Activated CD4-positive, alpha-beta memory T cell treated with anti-CD3 and anti-CD28 coated beads for 36 hours (primary cell): ENCODE data around the gene PAPLN. TPM values are rescaled to one million over a fixed set of nuclear protein-coding genes. Genes with fewer than 3 reads are reported as not detected.

ENCODE experiments used
- CTCF ChIA-PET: fragments of 350-600 bp; sonication (Branson Sonifier 250); formaldehyde crosslinking; loops from one replicate; lab custom pipeline; 2021; ENCODE audit warnings: antibody characterized with exemption, inconsistent platforms; lab: Charles Lee
- POLR2A ChIA-PET: fragments of 350-600 bp; sonication (Branson Sonifier 250); formaldehyde crosslinking; loops from one replicate; lab custom pipeline; 2021; ENCODE audit warnings: antibody characterized with exemption; lab: Charles Lee
- DNase-seq: peaks from one replicate; pipeline ENCODE4 v3.0.0-alpha.2; 2020
- H3K27ac Mint-ChIP-seq: one replicate; pipeline ENCODE4 v1.8.0; 2021; ENCODE audit warnings: mixed read lengths
- H3K27me3 Mint-ChIP-seq: one replicate; pipeline ENCODE4 v1.8.0; 2021; ENCODE audit warnings: mixed read lengths
- H3K36me3 Mint-ChIP-seq: one replicate; pipeline ENCODE4 v1.8.0; 2021; ENCODE audit warnings: mixed read lengths
- H3K4me1 Mint-ChIP-seq: one replicate; pipeline ENCODE4 v1.8.0; 2021; ENCODE audit warnings: low read depth, mixed read lengths
- H3K4me3 Mint-ChIP-seq: one replicate; pipeline ENCODE4 v1.8.0; 2021; ENCODE audit warnings: mild to moderate bottlenecking, mixed read lengths
- H3K9me3 Mint-ChIP-seq: one replicate; pipeline ENCODE4 v1.8.0; 2021; ENCODE audit warnings: mixed read lengths
- intact Hi-C: fragments of 100-400 bp; cut with micrococcal nuclease; formaldehyde crosslinking; loops from one replicate; pipeline ENCODE4 v1.15.1; 2023
- total RNA-seq, 2 experiments: library from RNA; stranded (reverse); gene quantifications; one replicate each; pipeline ENCODE4 v1.2.3, GENCODE V29; 2021

Gene PAPLN
- total RNA-seq, 2 experiments from 2014 or later = 0.62 to 0.65 TPM

DNA sequence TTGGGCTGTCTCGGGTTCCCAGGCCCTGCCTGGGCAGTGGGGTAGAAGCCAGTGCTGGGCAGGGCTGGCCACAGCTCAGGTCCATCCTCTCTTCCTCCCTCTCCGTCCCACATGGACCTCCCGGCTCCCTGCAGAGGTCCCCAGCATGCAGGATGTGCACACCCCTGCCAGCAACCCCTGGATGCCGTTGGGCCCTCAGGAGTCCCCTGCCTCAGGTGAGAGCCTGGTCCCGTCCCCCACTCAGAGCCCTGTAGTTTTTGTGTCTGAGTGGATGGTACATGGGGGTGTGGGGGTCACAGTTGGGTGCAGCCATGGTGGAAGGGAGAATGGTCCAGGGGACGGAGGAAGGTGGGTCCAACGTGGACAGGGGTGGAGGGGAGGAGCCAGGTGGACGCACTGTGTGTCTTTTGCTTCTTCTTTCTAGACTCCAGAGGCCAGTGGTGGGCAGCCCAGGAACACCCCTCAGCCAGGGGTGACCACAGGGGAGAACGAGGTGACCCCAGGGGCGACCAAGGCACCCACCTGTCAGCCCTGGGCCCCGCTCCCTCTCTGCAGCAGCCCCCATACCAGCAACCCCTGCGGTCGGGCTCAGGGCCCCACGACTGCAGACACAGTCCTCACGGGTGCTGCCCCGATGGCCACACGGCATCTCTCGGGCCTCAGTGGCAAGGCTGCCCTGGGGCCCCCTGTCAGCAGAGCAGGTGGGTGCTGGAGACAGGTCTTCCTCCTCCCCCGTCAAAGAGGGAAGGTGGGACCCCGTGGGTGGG is 21.7 kb downstream of the PAPLN start:
- Mint-ChIP-seq H3K27ac (no peak overlapping the region), H3K4me1 (peaks cover 5% of the 10 kb centered on the region), H3K27me3 (no peaks in the 10 kb centered on the region), H3K36me3 (no peaks in the 10 kb centered on the region), H3K9me3 (no peaks in the 10 kb centered on the region), H3K4me3 (no peak overlapping the region)
- intact Hi-C loops = no loop called here
- ChIA-PET CTCF (interaction anchor here (1.0 kb wide), 1 partner anchor 86 kb away, joined by 3 read pairs; no protein-coding TSS in a partner anchor), POLR2A (no interaction called here)
- no peak for DNase-seq

DNA sequence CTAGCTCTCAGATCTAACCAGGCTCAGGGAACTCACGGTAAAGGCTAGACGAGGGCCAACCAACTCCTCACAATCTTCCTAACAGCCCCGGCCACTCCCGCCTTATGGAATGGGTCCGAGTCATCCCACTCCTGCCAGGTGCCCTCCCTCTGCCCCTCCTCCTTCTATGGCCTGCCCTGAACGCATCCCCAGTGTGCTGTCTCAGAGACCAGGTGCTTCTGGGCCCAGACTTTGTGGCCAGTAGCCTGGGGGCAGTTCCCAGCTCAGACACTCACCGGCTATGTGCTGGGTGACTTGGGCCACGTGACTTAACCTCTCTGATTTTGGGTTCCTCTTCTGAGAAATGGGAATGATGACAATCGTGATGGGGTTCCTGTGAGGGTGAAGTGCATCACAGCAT is 22.5 kb downstream of the PAPLN start:
- ChIA-PET CTCF (no interaction called here), POLR2A (no interaction called here)
- H3K36me3 Mint-ChIP-seq = no peaks in the 10 kb centered on the region
- H3K27ac Mint-ChIP-seq = no peak overlapping the region
- no peak for DNase-seq
- no peaks in the 10 kb centered on the region for H3K9me3 Mint-ChIP-seq
- H3K27me3 Mint-ChIP-seq = no peaks in the 10 kb centered on the region
- intact Hi-C loops = no loop called here
- no peak overlapping the region for H3K4me3 Mint-ChIP-seq
- peaks cover 5% of the 10 kb centered on the region for H3K4me1 Mint-ChIP-seq

DNA sequence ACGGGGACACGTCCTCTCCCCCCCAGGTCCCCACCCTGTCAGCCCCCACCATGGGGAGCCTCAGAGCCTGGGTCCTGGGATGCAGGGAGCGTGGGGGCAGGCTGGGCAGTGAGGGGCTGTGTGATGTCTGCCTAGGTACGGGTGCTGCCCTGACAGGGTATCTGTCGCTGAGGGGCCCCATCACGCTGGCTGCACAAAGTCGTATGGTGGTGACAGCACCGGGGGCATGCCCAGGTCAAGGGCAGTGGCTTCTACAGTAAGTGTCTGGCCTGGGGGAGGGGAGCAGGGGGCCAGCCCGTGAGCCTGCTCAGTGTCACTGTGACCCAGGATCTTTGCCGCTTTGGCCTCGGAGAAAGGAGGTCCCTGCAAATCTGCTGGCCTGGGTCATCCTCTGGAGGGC is 23.3 kb downstream of the PAPLN start:
- H3K4me1 Mint-ChIP-seq = peaks cover 5% of the 10 kb centered on the region
- intact Hi-C loops = no loop called here
- no peaks in the 10 kb centered on the region for H3K36me3 Mint-ChIP-seq
- no peak overlapping the region for H3K4me3 Mint-ChIP-seq
- no peak for DNase-seq
- CTCF ChIA-PET = no interaction called here
- no peaks in the 10 kb centered on the region for H3K27me3 Mint-ChIP-seq
- H3K9me3 Mint-ChIP-seq = no peaks in the 10 kb centered on the region
- POLR2A ChIA-PET = no interaction called here
- H3K27ac Mint-ChIP-seq = no peak overlapping the region

DNA sequence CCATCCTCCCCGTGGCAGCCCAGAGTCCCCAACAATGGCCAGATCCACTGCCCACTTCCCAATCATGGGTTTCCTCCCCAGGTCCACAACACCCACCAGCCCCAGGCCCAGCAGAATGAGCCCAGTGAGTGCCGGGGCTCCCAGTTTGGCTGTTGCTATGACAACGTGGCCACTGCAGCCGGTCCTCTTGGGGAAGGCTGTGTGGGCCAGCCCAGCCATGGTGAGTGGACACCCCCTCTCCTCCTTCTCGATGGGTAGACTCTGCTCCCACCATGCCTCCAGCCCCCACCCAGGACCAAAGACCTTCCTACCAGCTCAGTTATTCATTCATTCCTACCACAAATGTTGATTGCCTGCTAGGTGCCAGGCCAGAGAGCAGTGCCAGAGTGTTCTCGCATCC is 23.8 kb downstream of the PAPLN start:
- Mint-ChIP-seq H3K4me3 (no peak overlapping the region), H3K4me1 (peaks cover 5% of the 10 kb centered on the region), H3K27me3 (no peaks in the 10 kb centered on the region), H3K36me3 (no peaks in the 10 kb centered on the region), H3K9me3 (no peaks in the 10 kb centered on the region), H3K27ac (no peak overlapping the region)
- no peak for DNase-seq
- ChIA-PET POLR2A (no interaction called here), CTCF (no interaction called here)
- intact Hi-C loops = no loop called here

DNA sequence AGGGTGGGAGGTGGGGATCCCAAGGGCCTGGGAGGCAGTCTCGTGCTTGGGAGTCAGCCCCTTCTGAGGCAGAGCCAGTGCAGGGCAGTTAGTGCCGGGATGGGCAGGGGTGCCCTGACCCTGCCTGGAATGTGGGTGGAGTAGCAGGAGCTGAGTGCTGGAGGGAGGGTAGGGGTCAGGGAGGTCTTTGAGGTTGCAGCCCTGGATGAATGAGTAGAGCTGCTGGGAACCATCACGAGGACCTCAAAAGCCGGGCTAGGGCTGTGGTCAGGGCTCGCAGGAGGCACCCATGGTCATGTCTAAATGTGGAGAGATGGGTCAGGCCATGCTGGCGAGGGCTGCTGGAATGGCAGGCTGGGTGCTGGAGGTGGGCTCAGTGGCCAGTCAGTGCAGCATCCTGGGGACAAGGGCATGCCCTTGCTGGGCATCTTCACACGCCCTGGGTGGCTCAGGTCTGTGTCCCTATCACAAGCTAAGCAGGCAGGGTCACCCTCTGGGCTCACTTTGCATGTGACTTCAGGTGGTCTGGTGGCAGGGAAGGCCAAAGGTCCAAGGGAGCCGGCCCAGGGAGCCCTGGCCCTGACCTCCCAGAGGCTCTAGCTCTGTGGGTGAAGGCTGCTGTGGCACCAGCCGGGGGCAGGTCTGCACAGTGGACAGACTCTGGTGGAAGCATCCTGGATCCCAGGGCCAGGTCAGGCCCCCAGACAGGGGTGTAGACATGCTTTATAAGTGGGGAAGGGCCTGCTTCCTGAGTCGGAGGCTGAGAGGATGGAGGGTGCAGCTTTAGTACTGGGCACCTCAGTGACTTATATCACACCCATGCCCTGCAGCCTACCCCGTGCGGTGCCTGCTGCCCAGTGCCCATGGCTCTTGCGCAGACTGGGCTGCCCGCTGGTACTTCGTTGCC is 24.5 kb downstream of the PAPLN start:
- Mint-ChIP-seq H3K4me1 (peaks cover 5% of the 10 kb centered on the region), H3K9me3 (no peaks in the 10 kb centered on the region), H3K27me3 (no peaks in the 10 kb centered on the region), H3K36me3 (no peaks in the 10 kb centered on the region), H3K4me3 (no peak overlapping the region), H3K27ac (no peak overlapping the region)
- ChIA-PET CTCF (no interaction called here), POLR2A (no interaction called here)
- no peak for DNase-seq
- intact Hi-C loops = no loop called here

DNA sequence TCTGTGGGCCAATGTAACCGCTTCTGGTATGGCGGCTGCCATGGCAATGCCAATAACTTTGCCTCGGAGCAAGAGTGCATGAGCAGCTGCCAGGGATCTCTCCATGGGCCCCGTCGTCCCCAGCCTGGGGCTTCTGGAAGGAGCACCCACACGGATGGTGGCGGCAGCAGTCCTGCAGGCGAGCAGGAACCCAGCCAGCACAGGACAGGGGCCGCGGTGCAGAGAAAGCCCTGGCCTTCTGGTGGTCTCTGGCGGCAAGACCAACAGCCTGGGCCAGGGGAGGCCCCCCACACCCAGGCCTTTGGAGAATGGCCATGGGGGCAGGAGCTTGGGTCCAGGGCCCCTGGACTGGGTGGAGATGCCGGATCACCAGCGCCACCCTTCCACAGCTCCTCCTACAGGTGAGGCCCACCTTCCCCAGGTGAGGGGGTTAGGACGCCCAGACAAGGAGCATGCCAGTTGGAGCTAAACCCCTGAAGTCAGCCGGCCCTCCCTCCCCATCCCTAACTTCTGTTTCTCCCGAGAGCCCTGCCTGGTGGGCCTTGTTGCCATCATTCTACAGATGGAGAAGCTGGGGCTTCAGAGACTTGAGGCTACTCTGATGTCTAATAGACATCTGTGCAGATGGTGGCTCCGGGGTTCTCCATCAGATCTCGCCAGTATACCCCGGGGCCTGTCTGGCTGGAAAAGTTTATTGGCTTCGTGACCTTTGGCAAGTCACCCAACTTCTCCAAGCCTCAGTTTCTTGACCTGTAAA is 25.3 kb downstream of the PAPLN start:
- H3K4me3 Mint-ChIP-seq = no peak overlapping the region
- peaks cover 5% of the 10 kb centered on the region for H3K4me1 Mint-ChIP-seq
- CTCF ChIA-PET = interaction anchor here (1.0 kb wide), 1 partner anchor 209 kb away, joined by 3 read pairs; no protein-coding TSS in a partner anchor
- H3K36me3 Mint-ChIP-seq = no peaks in the 10 kb centered on the region
- intact Hi-C loops = no loop called here
- no peaks in the 10 kb centered on the region for H3K27me3 Mint-ChIP-seq
- no peaks in the 10 kb centered on the region for H3K9me3 Mint-ChIP-seq
- DNase-seq = no peak
- no peak overlapping the region for H3K27ac Mint-ChIP-seq
- POLR2A ChIA-PET = no interaction called here

DNA sequence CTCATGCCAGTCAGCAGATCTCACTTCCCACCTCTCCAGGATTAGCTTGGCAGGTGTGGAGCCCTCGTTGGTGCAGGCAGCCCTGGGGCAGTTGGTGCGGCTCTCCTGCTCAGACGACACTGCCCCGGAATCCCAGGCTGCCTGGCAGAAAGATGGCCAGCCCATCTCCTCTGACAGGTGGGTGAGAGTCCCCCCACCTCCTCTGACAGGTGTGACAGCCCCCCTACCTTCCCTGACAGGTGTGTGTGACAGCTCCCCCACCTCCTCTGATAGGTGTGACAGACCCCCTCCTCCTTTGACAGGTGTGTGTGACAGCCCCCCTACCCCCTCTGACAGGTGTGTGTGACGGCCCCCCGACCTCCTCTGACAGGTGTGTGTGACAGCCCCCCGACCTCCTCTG is 26.3 kb downstream of the PAPLN start:
- DNase-seq = no peak

DNA sequence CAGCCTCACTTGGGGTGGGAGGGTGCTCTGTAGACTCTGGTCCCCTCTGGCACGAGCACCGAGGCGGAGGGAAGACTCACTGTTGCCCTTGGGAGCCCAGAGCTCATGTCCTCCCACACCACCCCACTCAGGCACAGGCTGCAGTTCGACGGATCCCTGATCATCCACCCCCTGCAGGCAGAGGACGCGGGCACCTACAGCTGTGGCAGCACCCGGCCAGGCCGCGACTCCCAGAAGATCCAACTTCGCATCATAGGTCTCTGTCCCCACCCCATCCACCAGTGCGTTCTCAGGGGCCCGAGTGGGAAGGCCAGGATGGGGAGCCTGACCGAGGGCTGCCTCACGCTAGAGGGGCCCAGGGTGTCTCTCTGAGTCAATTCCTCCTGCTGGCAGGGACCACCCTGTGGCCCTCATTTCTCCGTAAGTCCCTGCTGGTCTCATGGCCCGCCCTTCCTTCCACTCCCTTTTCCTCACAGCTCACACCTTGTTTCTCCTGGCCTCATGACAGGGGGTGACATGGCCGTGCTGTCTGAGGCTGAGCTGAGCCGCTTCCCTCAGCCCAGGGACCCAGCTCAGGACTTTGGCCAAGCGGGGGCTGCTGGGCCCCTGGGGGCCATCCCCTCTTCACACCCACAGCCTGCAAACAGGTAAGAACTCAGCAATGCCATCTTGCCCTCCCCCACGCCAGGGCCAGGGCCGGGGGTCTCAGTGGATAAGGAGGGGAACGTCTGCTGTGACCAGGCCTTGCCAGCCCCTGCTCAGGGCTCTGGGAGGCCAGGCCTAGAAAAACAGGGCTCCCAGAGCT is 27.0 kb downstream of the PAPLN start:
- intact Hi-C loops = no loop called here
- H3K4me1 Mint-ChIP-seq = no peaks in the 10 kb centered on the region
- H3K36me3 Mint-ChIP-seq = no peaks in the 10 kb centered on the region
- H3K9me3 Mint-ChIP-seq = no peaks in the 10 kb centered on the region
- ChIA-PET CTCF (interaction anchor here (0.9 kb wide), 1 partner anchor 31 kb away, joined by 3 read pairs; no protein-coding TSS in a partner anchor), POLR2A (no interaction called here)
- no peak overlapping the region for H3K27ac Mint-ChIP-seq
- no peak for DNase-seq
- no peaks in the 10 kb centered on the region for H3K27me3 Mint-ChIP-seq
- no peak overlapping the region for H3K4me3 Mint-ChIP-seq

More for the DNA sequence above, 26.3 kb downstream of the PAPLN start:
- Mint-ChIP-seq H3K9me3 (no peaks in the 10 kb centered on the region), H3K4me1 (no peaks in the 10 kb centered on the region), H3K27ac (no peak overlapping the region), H3K27me3 (no peaks in the 10 kb centered on the region), H3K4me3 (no peak overlapping the region), H3K36me3 (no peaks in the 10 kb centered on the region)
- intact Hi-C loops = no loop called here
- ChIA-PET CTCF (no interaction called here), POLR2A (no interaction called here)

DNA sequence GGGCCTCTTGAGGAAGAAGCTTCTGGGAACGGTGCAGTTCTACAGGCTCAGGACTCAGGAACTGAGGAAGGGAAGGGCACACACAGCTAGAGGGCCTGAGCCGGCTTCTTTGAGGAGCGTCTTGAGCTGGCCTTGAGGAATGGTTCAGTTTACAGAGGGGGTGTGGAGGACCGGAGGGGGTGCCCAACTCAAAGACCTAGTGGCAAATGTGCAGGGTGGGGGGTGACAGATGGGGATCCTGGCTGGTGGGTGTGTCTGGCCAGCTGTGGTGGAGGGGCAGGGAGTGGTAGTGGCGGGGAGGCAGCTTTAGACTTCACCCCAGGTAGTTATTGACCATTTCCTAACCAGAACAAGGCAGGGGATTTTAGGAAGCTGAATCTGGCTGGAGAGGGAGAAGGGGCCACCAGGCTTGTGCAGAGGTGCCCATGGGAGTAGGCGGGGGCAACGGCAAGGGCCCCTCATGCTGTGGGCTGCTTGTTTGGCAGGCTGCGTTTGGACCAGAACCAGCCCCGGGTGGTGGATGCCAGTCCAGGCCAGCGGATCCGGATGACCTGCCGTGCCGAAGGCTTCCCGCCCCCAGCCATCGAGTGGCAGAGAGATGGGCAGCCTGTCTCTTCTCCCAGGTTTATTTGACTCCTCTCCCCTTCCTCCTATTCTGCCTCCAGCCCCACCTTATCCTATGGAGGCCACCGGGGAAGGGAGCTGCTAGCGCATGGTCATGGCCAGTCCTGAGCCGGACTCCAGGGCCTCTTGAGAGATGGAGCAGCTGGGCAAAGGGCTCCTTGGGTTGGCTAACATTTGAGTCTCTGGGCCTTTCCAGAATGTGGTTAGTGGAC is 27.8 kb downstream of the PAPLN start:
- no peak overlapping the region for H3K27ac Mint-ChIP-seq
- H3K9me3 Mint-ChIP-seq = no peaks in the 10 kb centered on the region
- H3K36me3 Mint-ChIP-seq = no peaks in the 10 kb centered on the region
- intact Hi-C loops = no loop called here
- no peaks in the 10 kb centered on the region for H3K4me1 Mint-ChIP-seq
- POLR2A ChIA-PET = no interaction called here
- H3K27me3 Mint-ChIP-seq = no peaks in the 10 kb centered on the region
- CTCF ChIA-PET = interaction anchor here (0.6 to 0.9 kb wide), 2 partner anchors 31 to 362 kb away, joined by 3 read pairs; no protein-coding TSS in a partner anchor
- H3K4me3 Mint-ChIP-seq = no peak overlapping the region
- DNase-seq = no peak

DNA sequence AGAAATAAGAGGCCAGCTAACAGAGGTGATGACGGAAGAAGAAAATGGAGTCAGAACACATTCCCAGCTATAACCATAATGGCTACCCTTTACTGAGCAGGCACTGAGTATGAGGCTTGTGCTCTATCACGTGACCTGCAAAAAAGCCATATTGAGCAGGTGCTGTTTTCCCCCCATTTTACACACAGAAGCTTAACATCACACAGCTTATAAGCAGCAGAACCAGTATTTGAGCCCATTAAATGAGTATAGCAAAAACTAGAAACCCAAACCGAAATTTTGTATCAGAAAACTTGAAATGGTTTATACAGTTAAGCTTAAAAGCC is 28.4 kb downstream of the PAPLN start:
- no peak for DNase-seq
- H3K9me3 Mint-ChIP-seq = no peaks in the 10 kb centered on the region
- H3K4me1 Mint-ChIP-seq = peaks cover 5% of the 10 kb centered on the region
- H3K4me3 Mint-ChIP-seq = no peak overlapping the region
- intact Hi-C loops = no loop called here
- CTCF ChIA-PET = no interaction called here
- POLR2A ChIA-PET = no interaction called here
- no peak overlapping the region for H3K27ac Mint-ChIP-seq
- no peaks in the 10 kb centered on the region for H3K36me3 Mint-ChIP-seq
- peaks cover 5% of the 10 kb centered on the region for H3K27me3 Mint-ChIP-seq

DNA sequence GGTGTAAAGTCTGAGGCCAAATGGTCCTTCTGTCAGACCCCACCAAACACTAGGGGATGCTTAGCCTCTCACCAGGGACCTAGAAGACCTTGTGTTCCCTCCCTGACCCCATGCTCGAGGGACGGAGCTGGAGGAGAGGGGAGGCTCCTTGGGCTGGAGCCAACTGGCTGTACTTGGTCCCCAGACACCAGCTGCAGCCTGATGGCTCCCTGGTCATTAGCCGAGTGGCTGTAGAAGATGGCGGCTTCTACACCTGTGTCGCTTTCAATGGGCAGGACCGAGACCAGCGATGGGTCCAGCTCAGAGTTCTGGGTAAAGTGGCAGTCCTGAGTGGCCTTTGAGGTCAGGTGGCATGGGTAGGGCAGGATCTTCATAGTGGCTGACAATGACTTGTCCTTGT is 29.0 kb downstream of the PAPLN start:
- no peaks in the 10 kb centered on the region for H3K9me3 Mint-ChIP-seq
- H3K27ac Mint-ChIP-seq = no peak overlapping the region
- H3K27me3 Mint-ChIP-seq = peaks cover 7% of the 10 kb centered on the region
- intact Hi-C loops = no loop called here
- ChIA-PET POLR2A (no interaction called here), CTCF (interaction anchor here (1.3 kb wide), 1 partner anchor 36 kb away, joined by 3 read pairs; no protein-coding TSS in a partner anchor)
- no peak overlapping the region for H3K4me3 Mint-ChIP-seq
- H3K36me3 Mint-ChIP-seq = no peaks in the 10 kb centered on the region
- no peak for DNase-seq
- H3K4me1 Mint-ChIP-seq = peaks cover 8% of the 10 kb centered on the region
